H1 (cell line): ENCODE measurements around the gene PLCH2. TPM values are rescaled to one million over a fixed set of nuclear protein-coding genes. Genes with fewer than 3 reads are reported as not detected.

Experiments used
- CTCF ChIA-PET: fragments of 300-600 bp; sonication (Branson Sonifier 250); formaldehyde crosslinking; loops from one replicate; lab custom pipeline; 2021; ENCODE audit not compliant: partially characterized antibody; lab: Charles Lee
- POLR2A ChIA-PET: fragments of 300-600 bp; sonication (Branson Sonifier 250); formaldehyde crosslinking; loops from one replicate; lab custom pipeline; 2021; ENCODE audit warnings: inconsistent platforms; ENCODE audit not compliant: partially characterized antibody; lab: Charles Lee
- DNase-seq, 2 experiments: peaks; one replicate each; pipeline versions ENCODE4 v3.0.0 to v3.0.0-alpha.2; 2010 to 2022; ENCODE audit warnings: low spot score in 2 of 2, low read depth in 1 of 2, mixed read lengths in 1 of 2
- FAIRE-seq: peaks from 2 replicates; lab custom pipeline; 2011; peaks lifted over from hg19 to GRCh38; lab: Jason Lieb, UNC
- H2AFZ ChIP-seq: 2 replicates; pipeline ENCODE4 v1.8.1; 2012; ENCODE audit warnings: low read length, inconsistent platforms
- H2AK5ac ChIP-seq: 2 replicates; pipeline ENCODE4 v1.6.1; 2013; ENCODE audit warnings: low read depth, low read length
- H2BK120ac ChIP-seq: replicated peaks from 2 replicates; pipeline ENCODE3; 2013; ENCODE audit warnings: low read depth, low read length, inconsistent platforms
- H2BK12ac ChIP-seq: 2 replicates; pipeline ENCODE4 v1.6.1; 2013; ENCODE audit warnings: low read depth, low read length
- H2BK15ac ChIP-seq: 2 replicates; pipeline ENCODE4 v1.6.1; 2013; ENCODE audit warnings: low read length
- H2BK20ac ChIP-seq: 2 replicates; pipeline ENCODE4 v1.6.1; 2013; ENCODE audit warnings: low read length
- H2BK5ac ChIP-seq: 2 replicates; pipeline ENCODE4 v1.6.1; 2013; ENCODE audit warnings: low read depth, low read length
- H3K14ac ChIP-seq: 2 replicates; pipeline ENCODE4 v1.6.1; 2013; ENCODE audit warnings: inconsistent platforms; ENCODE audit not compliant: insufficient read length
- H3K18ac ChIP-seq: 2 replicates; pipeline ENCODE4 v1.6.1; 2013; ENCODE audit warnings: low read length; ENCODE audit errors: extremely low read depth
- H3K23ac ChIP-seq: 2 replicates; pipeline ENCODE4 v1.6.1; 2013; ENCODE audit warnings: inconsistent platforms; ENCODE audit not compliant: insufficient read length
- H3K23me2 ChIP-seq: 2 replicates; pipeline ENCODE4 v1.6.1; 2013; ENCODE audit warnings: low read depth, low read length
- H3K27ac ChIP-seq: 2 replicates; pipeline ENCODE4 v1.6.1; 2011; ENCODE audit warnings: low read depth, low read length, inconsistent platforms
- H3K27me3 ChIP-seq, 4 experiments: replicated peaks in 1 of 4; 1 replicate in 1 of 4; 2 replicates in 3 of 4; pipeline versions ENCODE4 v1.6.1 to v1.8.1; 2011 to 2013; ENCODE audit warnings: low read length in 3 of 4, mild to moderate bottlenecking in 3 of 4, inconsistent platforms in 2 of 4, mixed read lengths in 2 of 4, moderate library complexity in 1 of 4; ENCODE audit not compliant: control insufficient read depth in 3 of 4, insufficient read depth in 3 of 4; ENCODE audit errors: extremely low read depth in 1 of 4
- H3K36me3 ChIP-seq, 4 experiments: 2 replicates each; pipeline versions ENCODE4 v1.6.1 to v1.8.1; 2011 to 2013; ENCODE audit warnings: mild to moderate bottlenecking in 4 of 4, low read length in 3 of 4, moderate library complexity in 2 of 4, control low read depth in 1 of 4, inconsistent platforms in 1 of 4; ENCODE audit not compliant: insufficient read depth in 4 of 4, control insufficient read depth in 2 of 4
- H3K4ac ChIP-seq: replicated peaks from 2 replicates; pipeline ENCODE3; 2013; ENCODE audit warnings: low read length, low read depth, mixed read lengths, inconsistent platforms; ENCODE audit not compliant: insufficient read length
- H3K4me1 ChIP-seq, 4 experiments: replicated peaks in 1 of 4; 1 replicate in 1 of 4; 2 replicates in 3 of 4; pipeline versions ENCODE4 v1.6.1 to v1.8.1; 2011 to 2013; ENCODE audit warnings: low read length in 3 of 4, inconsistent platforms in 2 of 4, mixed read lengths in 1 of 4; ENCODE audit not compliant: insufficient read depth in 4 of 4, control insufficient read depth in 3 of 4
- H3K4me2 ChIP-seq, 2 experiments: 2 replicates each; pipeline versions ENCODE4 v1.6.1 to v1.8.1; 2011 to 2013; ENCODE audit warnings: low read depth in 2 of 2, low read length in 2 of 2, control low read depth in 1 of 2, inconsistent platforms in 1 of 2, mild to moderate bottlenecking in 1 of 2; ENCODE audit not compliant: insufficient read depth in 1 of 2
- H3K4me3 ChIP-seq, 4 experiments: fragments of 200-600, 300-600 bp in 1 of 4; sonication (generic), shearing (Covaris generic), sonication (Bioruptor Twin) in 1 of 4; 2 replicates each; pipeline versions ENCODE4 v1.5.1 to v1.8.1; 2011 to 2016; ENCODE audit warnings: low read length in 4 of 4, low read depth in 3 of 4, control low read depth in 2 of 4, inconsistent platforms in 2 of 4, mild to moderate bottlenecking in 2 of 4, mixed read lengths in 1 of 4, moderate library complexity in 1 of 4; ENCODE audit not compliant: insufficient read depth in 2 of 4; ENCODE audit errors: extremely low read depth in 1 of 4
- H3K56ac ChIP-seq: replicated peaks from 2 replicates; pipeline ENCODE3; 2013; ENCODE audit warnings: low read depth, mild to moderate bottlenecking, mixed read lengths, low read length, inconsistent platforms; ENCODE audit not compliant: insufficient read length
- H3K79me1 ChIP-seq: 2 replicates; pipeline ENCODE4 v1.6.1; 2013; ENCODE audit warnings: low read depth, low read length, control low read depth
- H3K79me2 ChIP-seq, 2 experiments: 2 replicates each; pipeline versions ENCODE4 v1.6.1 to v1.8.1; 2012 to 2013; ENCODE audit warnings: low read length in 2 of 2, mild to moderate bottlenecking in 2 of 2, inconsistent platforms in 1 of 2; ENCODE audit not compliant: insufficient read depth in 2 of 2, control insufficient read depth in 1 of 2
- H3K9ac ChIP-seq, 4 experiments: replicated peaks in 1 of 4; 1 replicate in 1 of 4; 2 replicates in 3 of 4; pipeline versions ENCODE4 v1.6.1 to v1.8.1; 2011 to 2013; ENCODE audit warnings: low read depth in 3 of 4, low read length in 3 of 4, control low read depth in 2 of 4, mild to moderate bottlenecking in 2 of 4, moderate library complexity in 2 of 4, inconsistent platforms in 1 of 4; ENCODE audit errors: extremely low read depth in 1 of 4
- H3K9me3 ChIP-seq, 2 experiments: 2 replicates each; pipeline versions ENCODE4 v1.6.1 to v1.8.1; 2012 to 2013; ENCODE audit warnings: mild to moderate bottlenecking in 2 of 2, moderate library complexity in 2 of 2, control low read depth in 1 of 2, inconsistent platforms in 1 of 2, low read depth in 1 of 2, low read length in 1 of 2, mixed read lengths in 1 of 2; ENCODE audit not compliant: insufficient read depth in 2 of 2
- H4K20me1 ChIP-seq, 2 experiments: replicated peaks in 1 of 2; 2 replicates each; pipeline versions ENCODE3 to v1.8.1; 2011 to 2013; ENCODE audit warnings: inconsistent platforms in 2 of 2, low read length in 2 of 2, mild to moderate bottlenecking in 1 of 2; ENCODE audit not compliant: insufficient read depth in 2 of 2, control insufficient read depth in 1 of 2
- H4K5ac ChIP-seq: 2 replicates; pipeline ENCODE4 v1.6.1; 2013; ENCODE audit warnings: low read length, low read depth, mixed read lengths, inconsistent platforms; ENCODE audit not compliant: insufficient read length
- H4K8ac ChIP-seq: 2 replicates; pipeline ENCODE4 v1.8.0; 2013; ENCODE audit warnings: mild to moderate bottlenecking, moderate library complexity, low read length, inconsistent platforms; ENCODE audit not compliant: insufficient read depth; ENCODE audit errors: extremely low read depth
- H4K91ac ChIP-seq: replicated peaks from 2 replicates; pipeline ENCODE3; 2013; ENCODE audit warnings: low read length, mixed read lengths, inconsistent platforms; ENCODE audit not compliant: insufficient read length
- GTF2F1 ChIP-seq: IDR thresholded peaks from 2 replicates; pipeline ENCODE4 v1.6.1; 2012; ENCODE audit warnings: low read depth, low read length, improper control_type of control experiment, borderline replicate concordance
- SIN3A ChIP-seq, 2 experiments: IDR thresholded peaks in 1 of 2; conservative IDR thresholded peaks in 1 of 2; 2 replicates each; pipeline ENCODE4 v1.6.1; 2011 to 2012; ENCODE audit warnings: low read length in 2 of 2, improper control_type of control experiment in 1 of 2, low read depth in 1 of 2, mild to moderate bottlenecking in 1 of 2
- SRF ChIP-seq: IDR thresholded peaks from 2 replicates; pipeline ENCODE4 v1.6.1; 2011; ENCODE audit warnings: mild to moderate bottlenecking, low read depth, low read length, moderate library complexity
- TAF1 ChIP-seq: IDR thresholded peaks from 2 replicates; pipeline ENCODE4 v1.6.1; 2011; ENCODE audit warnings: mild to moderate bottlenecking, low read depth, low read length
- TAF7 ChIP-seq: optimal IDR thresholded peaks from 2 replicates; pipeline ENCODE3; 2011; ENCODE audit warnings: low read depth, mild to moderate bottlenecking, inconsistent platforms, low read length, moderate library complexity, borderline replicate concordance
- ZNF274 ChIP-seq: IDR thresholded peaks from 2 replicates; pipeline ENCODE4 v1.7.0; 2012; ENCODE audit warnings: low read length, borderline replicate concordance; ENCODE audit errors: extremely low read depth
- WGBS, 2 experiments: shearing (Covaris generic) in 1 of 2; methylation state at CpG; one replicate each; pipeline versions ENCODE4 v1.1.6 to v1.1.7; 2013 to 2015; ENCODE audit warnings: low lambda C conversion rate in 2 of 2, mixed read lengths in 2 of 2, inconsistent platforms in 1 of 2, low coverage in 1 of 2, missing lambda C conversion rate in 1 of 2; ENCODE audit not compliant: insufficient replicate concordance in 2 of 2, insufficient coverage in 1 of 2, insufficient read length in 1 of 2; ENCODE audit errors: extremely low coverage in 1 of 2, missing lambda C conversion rate in 1 of 2; 5-methylcytosine and 5-hydroxymethylcytosine counted together
- polyA plus RNA-seq, 7 experiments: library from polyadenylated mRNA; depleted of rRNA in 3 of 7; stranded (reverse) in 5 of 7; unstranded in 2 of 7; fragments of >200 nt in 5 of 7; fragments of 200-250 nt in 2 of 7; gene quantifications; 1 replicate in 5 of 7; 2 replicates in 1 of 7; 4 replicates in 1 of 7; pipeline versions ENCODE4 v1.2.1 to v1.2.3, GENCODE V29; 2011 to 2013; ENCODE audit warnings: missing spikeins in 2 of 7, mixed read lengths in 2 of 7
- total RNA-seq: library from RNA; stranded (reverse); fragmentation: NEBNext Ultra II Directional; extraction: Animal tissue kit (Norgen Biotek cat#: 25700); gene quantifications from 2 replicates; pipeline ENCODE4 v1.2.1, GENCODE V29; 2021

Gene PLCH2
- total and polyA plus RNA-seq, 2 of the 8 experiments (the other 6 are each of a cell fraction or from before 2014, with no cell fraction given): 0.14 to 0.19 TPM

DNA sequence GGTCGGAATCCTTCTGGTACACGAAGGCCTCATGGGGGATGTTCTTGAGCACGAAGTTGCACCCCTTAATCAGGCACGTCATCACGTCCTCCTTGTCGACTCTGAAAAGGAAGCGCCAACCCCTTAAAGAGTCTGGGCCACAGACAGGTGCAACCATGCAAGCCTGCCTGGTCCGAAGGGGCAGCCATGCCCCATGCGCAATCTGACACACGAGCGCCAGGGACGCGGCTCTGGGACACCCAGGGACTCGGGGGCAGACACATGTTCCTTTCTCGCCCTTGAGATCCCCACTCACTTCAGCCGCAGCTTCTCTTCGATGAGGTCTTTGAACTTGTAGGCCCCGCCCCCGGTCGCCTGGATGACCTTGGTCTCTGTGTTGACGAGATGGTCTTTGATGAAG, 44.7 kb downstream of the PLCH2 start:
- no peak overlapping the region for H3K4me3 ChIP-seq
- no peak overlapping the region for H2BK120ac ChIP-seq
- POLR2A ChIA-PET: no interaction called here
- no peak overlapping the region for H3K56ac ChIP-seq
- WGBS, 2 experiments: 88% methylated on average over 21 of the region's 21 CpGs; no CpG with 5 or more reads in 1 of the 2 experiments
- H3K4me2 ChIP-seq: no peak overlapping the region
- H3K4me1 ChIP-seq: peaks cover 0 to 15% (median 8%) of the 10 kb centered on the region in 4 experiments; a peak in 5 of 7 replicates
- no peak overlapping the region for H2BK12ac ChIP-seq
- no peak overlapping the region for H2BK15ac ChIP-seq
- H3K18ac ChIP-seq: no peak overlapping the region
- FAIRE-seq: no peak
- H2AK5ac ChIP-seq: no peak overlapping the region
- no peak overlapping the region for H2AFZ ChIP-seq
- H3K79me1 ChIP-seq: peaks cover 30% of the 10 kb centered on the region
- no peak overlapping the region for H4K8ac ChIP-seq
- H3K9ac ChIP-seq: no peak overlapping the region
- H2BK5ac ChIP-seq: no peak overlapping the region
- H3K36me3 ChIP-seq: peaks cover 18 to 47% (median 34%) of the 10 kb centered on the region in 4 experiments; a peak in 7 of 8 replicates
- H3K27me3 ChIP-seq: no peaks in the 10 kb centered on the region; a peak in 1 of 7 replicates
- H3K9me3 ChIP-seq: no peaks in the 10 kb centered on the region
- no peak overlapping the region for H3K14ac ChIP-seq
- DNase-seq: no peak
- no peak overlapping the region for H2BK20ac ChIP-seq
- peaks cover 36 to 45% of the 10 kb centered on the region in 2 experiments for H4K20me1 ChIP-seq
- peaks cover 14 to 42% of the 10 kb centered on the region in 2 experiments for H3K79me2 ChIP-seq
- no peak overlapping the region for H3K23ac ChIP-seq
- H4K91ac ChIP-seq: no peak overlapping the region
- H3K27ac ChIP-seq: no peak overlapping the region
- no peak overlapping the region for H3K4ac ChIP-seq
- H3K23me2 ChIP-seq: peaks cover 2% of the 10 kb centered on the region; the same call in 1 of the 2 replicates
- CTCF ChIA-PET: interaction anchor here (1.0 to 4.6 kb wide), 3 partner anchors 14 to 18 kb away, joined by 3 to 16 read pairs (median 9); no protein-coding TSS in a partner anchor
- no peak overlapping the region for H4K5ac ChIP-seq
- no peak for TF ChIP-seq SIN3A (conservative IDR thresholded peaks at IDR 0.05 in 1 of 2, IDR thresholded peaks at IDR 0.05 in 1 of 2; ENCODE audit: low read depth in 1 of 2, low read length in 2 of 2)
- TF ChIP-seq ZNF274: no peak
- TF ChIP-seq SRF: no peak
- TF ChIP-seq GTF2F1: no peak
- TF ChIP-seq TAF7: no peak
- TF ChIP-seq TAF1: no peak
